Activated T-cell treated with anti-CD3 and anti-CD28 coated beads for 4 hours (primary cell): ENCODE measurements around the gene KLK12.
"Not testable (repeated sequence)": the region's sequence is repeated elsewhere in the genome, so short reads cannot be mapped to it uniquely, and the experiment has no call there.

Experiments used
- DNase-seq: peaks from one replicate; pipeline ENCODE4 v3.0.0-alpha.2; 2020

KLK12 gene

GRCh38 chr19:51012661-51013190 is 22.1 kb downstream of the KLK12 start:
- DNase-seq, result no peak

- DNase-seq, result no peak
These were observed 24.6 kb downstream of the KLK12 start for GRCh38 chr19:51010066-51010795.

DNA sequence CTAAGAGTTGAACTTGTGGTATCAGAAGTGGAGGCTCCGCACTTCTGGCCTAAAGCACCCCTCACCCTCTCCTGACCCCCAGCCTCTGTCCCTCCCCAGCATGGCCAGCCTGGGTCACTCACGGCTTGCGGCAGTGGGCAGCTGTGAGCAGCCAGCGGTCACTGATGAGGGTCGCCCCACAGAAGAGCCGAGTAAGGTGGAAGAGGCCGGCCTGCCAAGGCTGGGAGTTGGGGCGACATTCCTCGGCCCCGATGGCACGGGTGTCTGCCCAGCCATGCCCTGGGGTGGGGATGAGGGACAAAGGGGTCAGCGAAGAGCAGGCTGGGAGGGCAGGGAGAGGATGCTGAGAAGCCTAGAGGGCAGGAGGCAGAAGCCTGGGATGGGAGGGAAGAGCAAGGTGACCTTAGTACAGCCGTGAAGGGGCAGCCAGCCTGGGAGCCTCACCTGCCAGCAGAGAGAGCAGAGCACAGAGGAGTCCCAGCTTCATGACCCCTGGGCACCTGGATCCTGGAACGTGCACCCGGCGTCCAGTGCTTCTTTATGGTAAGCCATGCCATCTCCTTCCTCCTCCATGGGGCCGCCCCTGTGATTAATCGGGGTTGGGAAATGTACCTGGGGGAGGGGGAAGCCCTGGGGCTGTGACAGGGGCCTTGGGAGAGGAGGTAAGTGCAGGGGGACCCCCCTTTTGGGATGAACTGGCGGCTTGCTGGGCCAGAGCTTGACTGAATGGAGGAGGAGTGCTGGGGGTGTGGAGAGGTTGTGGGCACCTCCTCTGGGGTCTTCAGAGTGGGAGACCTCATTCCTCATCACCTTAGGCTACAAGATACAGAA is 25.5 kb downstream of the KLK12 start:
- no peak for DNase-seq

- no peak for DNase-seq
These were observed 27.3 kb downstream of the KLK12 start for GRCh38 chr19:51007488-51007887.

- DNase-seq, result no peak
These were observed 28.4 kb downstream of the KLK12 start for GRCh38 chr19:51006406-51006805.

- DNase-seq, result no peak
These were observed 29.6 kb downstream of the KLK12 start for GRCh38 chr19:51005248-51005647.

DNA sequence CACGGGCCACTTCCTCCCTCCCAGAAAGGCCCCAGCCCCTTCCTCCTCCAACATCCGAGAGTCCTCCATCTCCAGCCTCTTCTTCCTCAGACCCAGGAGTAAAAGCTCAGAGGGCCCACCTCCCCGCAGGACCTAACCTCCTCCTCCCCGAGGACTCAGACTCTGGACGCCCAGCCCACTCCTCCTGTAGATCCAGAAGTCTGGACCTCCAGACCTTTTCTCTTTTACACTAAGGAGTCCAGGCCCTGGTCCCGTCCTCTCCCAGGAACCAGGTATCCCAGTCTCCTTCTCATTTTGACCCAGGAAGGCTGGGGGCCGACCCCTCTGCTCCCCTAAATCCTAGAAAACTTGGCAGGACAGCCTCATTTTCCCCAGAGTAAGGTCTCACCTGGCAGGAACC is 31.5 kb downstream of the KLK12 start:
- no peak for DNase-seq

- no peak for DNase-seq
These were observed 32.1 kb downstream of the KLK12 start for GRCh38 chr19:51002542-51003311.

DNA sequence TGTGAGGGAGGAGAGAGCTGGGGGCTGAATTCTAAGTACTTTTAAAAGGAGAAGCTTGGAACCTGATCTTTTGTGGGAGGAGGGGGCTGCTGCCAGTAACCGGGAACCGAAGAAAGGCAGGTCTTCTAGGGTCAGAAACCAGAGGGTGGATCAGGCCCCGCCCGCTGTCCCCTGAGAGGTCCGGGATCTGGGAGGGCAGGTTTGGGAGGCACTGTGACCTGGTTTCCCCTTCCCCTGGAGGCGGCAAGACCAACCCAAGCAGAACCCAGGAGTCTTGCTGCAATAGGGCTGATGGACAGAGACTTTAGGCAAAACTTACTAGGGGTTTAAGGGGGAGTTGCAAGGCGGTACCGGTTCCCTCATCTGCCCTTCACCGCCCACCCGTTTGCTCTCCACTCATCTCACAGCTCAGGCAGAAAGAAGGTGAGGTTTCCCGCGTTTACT is 32.7 kb downstream of the KLK12 start:
- no peak for DNase-seq

DNA sequence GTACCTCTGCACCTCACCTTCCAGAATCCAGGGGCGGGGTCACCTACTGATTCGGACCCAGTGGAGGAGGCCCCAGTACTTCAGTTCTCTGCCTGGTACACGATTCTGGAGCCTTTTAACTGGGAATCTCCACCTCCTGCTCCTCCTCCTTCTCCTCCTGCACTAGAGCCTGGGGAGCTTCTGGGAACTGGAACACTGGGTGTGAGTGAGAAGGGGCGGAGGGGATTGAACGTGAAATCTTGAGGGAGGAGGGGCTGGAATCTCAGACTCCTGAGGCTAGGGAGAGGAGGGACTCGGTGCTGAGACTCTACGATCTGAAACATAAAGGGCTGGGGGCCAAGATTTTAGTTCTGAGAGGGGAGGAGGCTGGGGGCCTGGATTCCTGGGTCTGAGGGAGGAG is 33.3 kb downstream of the KLK12 start, which contains the start of gene KLK8:
Gene KLK8 (minus strand): TSS at position 90 of the 400 bp plus-strand sequence. CDS start 437 bp downstream, outside the sequence.
- no peak for DNase-seq

DNA sequence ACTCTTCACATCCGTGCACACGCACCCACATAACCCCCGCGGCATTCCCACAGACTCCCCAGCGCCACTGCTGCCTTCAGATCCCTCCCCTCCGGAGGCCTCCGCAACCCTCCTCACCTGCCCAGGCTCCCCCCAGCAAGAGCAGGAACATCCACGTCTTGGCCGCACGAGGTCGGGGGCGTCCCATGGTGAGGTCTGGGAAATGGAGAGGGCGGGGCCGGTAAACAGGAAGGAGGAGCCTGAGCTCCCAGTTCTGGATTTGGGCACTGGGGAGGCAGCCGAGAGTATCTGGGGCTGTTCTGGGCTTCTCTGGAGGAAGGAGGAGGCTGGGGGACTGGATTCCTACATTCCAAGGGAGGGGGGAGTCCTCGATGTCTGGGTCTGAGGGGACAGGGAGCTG is 33.8 kb downstream of the KLK12 start:
- DNase-seq, result no peak

GRCh38 chr19:51000426-51000825 is 34.4 kb downstream of the KLK12 start:
- no peak for DNase-seq

GRCh38 chr19:50998686-50999085 is 36.1 kb downstream of the KLK12 start:
- no peak for DNase-seq

DNA sequence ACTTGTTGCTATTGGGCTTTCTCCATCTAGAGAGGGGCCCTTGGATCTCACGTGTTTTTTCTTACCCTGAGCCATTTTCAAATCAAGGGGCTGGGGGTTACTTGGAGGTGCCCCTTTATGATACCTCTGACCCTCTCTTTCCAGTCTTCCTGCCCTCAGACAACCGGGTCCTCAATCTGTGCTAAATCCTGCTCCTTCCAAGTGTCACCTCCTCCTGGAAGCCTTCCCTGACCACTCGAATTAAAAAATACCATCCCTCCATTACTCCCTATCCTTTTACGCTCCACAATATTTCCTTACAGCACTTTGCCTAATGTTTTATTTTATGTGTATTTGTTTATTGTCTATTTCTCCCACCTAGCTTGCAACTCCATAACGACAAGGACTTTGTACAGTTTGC is 36.7 kb downstream of the KLK12 start:
- no peak for DNase-seq

DNA sequence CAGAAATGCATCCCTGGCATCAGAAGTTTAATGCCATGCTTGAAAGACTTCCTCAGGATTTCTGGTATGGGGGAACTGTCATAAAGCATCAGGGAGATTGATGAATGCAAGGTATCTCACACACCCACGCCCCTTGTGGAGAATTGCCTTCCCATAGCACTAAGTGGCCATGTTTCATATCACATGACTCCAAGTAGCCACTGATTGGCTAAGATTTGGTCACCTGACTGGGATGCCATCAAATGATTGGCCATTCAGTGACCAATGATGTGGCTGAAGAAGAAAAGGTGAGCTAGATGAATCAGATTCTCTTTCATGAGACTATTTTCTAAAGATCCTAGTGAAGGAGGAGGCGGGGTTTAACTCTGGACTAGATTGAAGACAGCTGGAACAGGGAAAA is 40.7 kb downstream of the KLK12 start:
- no peak for DNase-seq

DNA sequence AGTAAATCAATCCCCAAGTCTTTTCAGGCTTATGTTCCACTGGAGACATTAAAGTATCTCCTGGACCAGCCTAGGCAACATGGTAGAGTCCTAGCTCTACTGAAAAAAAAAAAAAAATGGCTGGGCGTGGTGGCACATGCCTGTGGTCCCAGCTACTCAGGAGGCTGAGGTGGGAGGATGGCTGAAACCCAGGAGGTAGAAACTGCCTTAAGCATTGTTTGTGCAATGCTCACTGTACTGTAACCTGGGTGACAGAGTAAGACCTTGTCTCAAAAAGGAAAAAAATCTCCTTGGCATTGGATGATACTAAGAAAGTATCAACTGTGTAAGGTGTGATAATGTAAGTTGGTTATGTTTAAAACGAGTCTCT is 42.2 kb downstream of the KLK12 start:
- no peak for DNase-seq

DNA sequence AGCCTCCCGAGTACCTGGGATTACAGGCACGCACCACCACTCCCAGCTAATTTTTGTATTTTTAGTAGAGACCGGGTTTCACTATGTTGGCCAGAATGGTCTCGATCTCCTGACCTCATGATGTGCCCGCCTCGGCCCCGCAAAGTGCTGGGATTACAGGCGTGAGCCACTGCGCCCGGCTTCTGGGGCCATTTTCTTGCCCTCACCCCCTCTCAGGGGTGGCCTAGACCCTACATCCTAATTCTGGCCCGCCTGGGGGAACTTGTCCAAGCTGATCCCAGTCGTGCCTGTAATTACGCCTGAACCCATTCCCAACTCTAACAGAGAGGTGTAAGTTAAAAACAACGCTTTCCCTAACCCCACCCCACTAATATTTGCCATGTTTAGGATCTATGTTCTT is 50.4 kb downstream of the KLK12 start:
- not testable (repeated sequence) for DNase-seq

- no peak for DNase-seq
These were observed 51.0 kb downstream of the KLK12 start, which contains the start of gene KLK7 for GRCh38 chr19:50983625-50984292. TSS of gene KLK7 (minus strand) at chr19:50983917. CDS start at chr19:50982399, 1,518 bp downstream.

- no peak for DNase-seq
These were observed 52.6 kb downstream of the KLK12 start for GRCh38 chr19:50982186-50982585.

DNA sequence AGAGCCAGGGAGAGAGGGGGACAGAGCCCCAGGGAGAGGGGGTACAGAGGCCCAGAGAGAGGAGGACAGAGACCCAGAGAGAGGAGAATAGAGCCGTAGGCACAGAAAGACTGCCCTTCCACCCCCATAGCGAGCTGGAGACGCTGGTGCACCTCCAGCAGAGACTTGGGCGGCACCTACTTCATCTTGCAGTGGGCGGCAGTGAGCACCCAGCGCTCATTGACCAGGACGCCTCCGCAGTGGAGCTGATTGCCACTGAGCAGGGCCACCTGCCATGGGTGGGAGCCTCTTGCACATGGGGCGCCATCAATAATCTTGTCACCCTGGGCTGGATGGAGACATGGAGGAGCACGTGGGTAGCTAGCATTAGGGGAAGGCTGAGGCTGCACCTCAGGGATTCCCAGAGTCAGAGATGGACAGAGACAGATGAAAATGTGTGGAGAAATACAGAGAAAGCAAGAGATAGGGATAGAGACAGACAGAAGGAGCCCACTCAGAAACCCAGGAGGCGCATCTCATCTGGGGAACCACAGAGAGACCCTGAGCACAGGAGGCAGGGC is 53.1 kb downstream of the KLK12 start:
- DNase-seq, result no peak

GRCh38 chr19:50980208-50980607 is 54.6 kb downstream of the KLK12 start:
- no peak for DNase-seq

GRCh38 chr19:50979758-50980157 is 55.0 kb downstream of the KLK12 start:
- no peak for DNase-seq
